HG03095 (cell line): ENCODE results near the gene GSC2.
"Not testable (repeated sequence)": the region's sequence is repeated elsewhere in the genome, so short reads cannot be mapped to it uniquely, and the experiment has no call there.

Experiments
- ATAC-seq: cut with Tn5 transposase; IDR thresholded peaks from one replicate; pipeline ENCODE4 v1.9.1; 2021; ENCODE audit warnings: moderate library complexity; ENCODE audit not compliant: unreplicated experiment

Gene GSC2

DNA sequence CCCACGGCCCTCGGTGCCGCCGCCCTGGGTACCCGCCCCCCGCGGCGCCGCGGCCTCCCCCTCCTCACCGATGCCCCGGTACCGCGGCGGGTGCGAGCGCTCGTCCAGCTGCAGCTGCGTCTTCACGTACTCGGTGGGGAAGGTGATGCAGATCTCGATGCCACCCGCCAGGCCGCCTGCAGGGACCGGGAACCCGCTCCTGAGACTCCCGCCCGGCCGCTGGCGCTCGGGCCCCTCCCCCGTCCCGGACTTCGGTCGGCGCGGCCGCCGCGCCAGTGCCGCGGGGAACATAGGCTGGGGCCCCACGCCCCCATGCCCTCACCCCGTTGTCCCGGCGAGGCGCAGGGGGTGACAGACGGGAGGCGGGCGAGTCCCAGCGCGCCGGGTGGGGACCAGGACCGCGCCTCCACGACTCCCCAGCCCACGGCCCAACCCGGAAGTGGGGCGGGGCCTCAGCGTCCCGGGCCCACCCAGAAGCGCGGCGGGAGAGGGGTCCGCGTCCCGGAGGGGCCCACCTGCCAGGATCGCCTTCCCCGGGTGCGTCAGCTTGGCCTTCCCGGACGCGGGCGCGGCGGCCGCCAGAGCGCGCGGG is 28.1 kb upstream of the GSC2 start:
- peak; percentile 21 for ATAC-seq

DNA sequence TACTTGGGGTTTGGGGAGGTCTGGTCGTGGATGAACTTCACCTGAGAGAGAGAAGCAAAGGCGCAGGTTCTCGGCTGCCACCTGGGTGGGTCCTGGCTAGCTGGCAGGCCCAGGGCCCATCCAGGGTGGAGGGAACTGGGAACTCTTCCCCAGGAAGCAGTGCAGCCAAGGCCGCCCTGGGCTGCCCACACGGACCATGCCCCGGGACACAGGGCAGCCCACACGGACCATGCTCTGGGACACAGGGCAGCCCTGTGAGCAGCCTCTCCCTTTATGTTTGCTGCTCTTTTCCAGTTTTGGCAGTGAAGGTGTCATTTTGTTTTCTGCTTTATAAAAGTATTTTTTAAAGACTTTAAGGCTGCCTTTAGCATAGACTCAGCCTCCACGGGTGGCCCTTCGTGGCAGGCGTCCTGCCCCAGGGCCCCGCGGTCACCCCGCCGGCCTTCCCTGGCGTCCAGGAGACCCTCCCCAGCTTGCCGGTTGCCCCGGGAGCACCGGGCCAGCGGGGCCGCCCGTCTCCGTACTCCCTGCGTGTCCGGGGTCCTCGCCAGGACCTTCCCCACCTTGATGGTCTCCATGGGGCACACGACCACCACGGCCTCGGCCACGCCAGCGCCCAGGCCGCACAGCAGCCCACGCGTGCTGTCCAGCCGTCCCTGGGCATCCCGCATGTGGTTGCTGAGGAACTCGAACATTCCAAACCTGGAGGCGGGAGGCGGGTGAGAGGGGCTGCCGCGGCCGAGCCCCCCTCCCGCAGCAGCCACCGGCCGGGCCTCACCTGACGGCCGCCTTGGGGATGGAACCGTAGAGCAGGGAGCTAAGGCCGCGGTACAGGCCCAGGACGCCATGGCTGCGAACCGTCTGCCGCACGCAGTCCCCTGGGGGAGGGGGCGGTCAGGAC is 27.3 kb upstream of the GSC2 start:
- ATAC-seq, result no peak

GRCh38 chr22:19176732-19177131 is 26.6 kb upstream of the GSC2 start:
- ATAC-seq, result no peak

GRCh38 chr22:19176175-19176643 is 26.1 kb upstream of the GSC2 start:
- ATAC-seq, result no peak

DNA sequence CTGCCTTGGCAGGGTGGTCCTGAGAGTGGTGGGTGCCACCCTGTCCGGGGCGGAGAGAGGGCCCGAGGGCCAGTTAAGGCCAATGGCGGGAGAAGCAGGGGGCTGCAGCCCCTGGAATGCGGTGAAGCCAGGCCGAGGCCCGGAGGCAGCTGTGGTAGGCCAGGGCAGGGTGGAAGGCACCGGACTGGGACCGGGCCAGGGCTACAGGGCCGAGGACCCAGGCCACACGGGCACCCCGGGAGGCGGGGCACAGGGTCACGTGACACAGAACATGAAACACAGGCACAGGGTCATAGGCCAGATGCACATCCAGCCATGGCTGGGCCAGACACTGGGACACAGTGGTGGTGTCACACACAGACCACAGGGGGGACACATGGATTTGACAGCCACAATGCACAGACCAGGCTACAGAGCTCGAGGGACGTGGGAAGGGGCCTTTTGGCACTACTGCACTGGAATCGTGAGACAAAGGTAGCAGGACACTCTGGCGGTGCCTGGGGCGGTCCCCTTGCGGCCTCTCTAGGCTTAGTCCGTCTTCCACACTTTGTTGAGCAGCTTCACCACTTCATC is 25.6 kb upstream of the GSC2 start:
- no peak for ATAC-seq

DNA sequence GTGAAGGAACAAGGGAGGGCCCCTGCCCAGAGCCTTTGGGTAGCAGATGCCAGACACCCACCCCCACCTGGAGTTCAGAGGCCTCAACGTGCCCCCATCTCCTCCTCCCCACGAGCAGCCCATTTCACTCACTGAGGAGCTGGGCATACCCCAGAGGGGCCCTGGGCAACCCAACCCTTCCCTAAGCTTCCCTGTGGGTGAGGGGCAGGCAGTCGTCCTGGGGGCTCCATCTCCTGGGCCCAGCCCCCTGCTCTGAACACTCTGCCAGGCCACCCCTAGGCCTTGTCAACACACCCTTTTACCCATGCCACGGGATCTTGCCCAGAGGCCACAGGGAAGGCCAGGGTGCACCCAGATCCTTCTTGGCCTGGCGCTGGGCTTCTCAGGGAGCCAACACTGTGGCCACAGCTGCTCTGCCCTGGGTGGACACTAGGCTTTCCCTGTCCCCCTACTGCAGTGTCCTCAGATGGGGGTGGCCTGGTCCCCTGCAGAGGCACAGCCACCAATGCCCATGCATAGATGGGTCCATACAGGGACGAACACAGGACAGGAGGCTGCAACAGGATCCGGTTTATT is 25.0 kb upstream of the GSC2 start:
- no peak for ATAC-seq

DNA sequence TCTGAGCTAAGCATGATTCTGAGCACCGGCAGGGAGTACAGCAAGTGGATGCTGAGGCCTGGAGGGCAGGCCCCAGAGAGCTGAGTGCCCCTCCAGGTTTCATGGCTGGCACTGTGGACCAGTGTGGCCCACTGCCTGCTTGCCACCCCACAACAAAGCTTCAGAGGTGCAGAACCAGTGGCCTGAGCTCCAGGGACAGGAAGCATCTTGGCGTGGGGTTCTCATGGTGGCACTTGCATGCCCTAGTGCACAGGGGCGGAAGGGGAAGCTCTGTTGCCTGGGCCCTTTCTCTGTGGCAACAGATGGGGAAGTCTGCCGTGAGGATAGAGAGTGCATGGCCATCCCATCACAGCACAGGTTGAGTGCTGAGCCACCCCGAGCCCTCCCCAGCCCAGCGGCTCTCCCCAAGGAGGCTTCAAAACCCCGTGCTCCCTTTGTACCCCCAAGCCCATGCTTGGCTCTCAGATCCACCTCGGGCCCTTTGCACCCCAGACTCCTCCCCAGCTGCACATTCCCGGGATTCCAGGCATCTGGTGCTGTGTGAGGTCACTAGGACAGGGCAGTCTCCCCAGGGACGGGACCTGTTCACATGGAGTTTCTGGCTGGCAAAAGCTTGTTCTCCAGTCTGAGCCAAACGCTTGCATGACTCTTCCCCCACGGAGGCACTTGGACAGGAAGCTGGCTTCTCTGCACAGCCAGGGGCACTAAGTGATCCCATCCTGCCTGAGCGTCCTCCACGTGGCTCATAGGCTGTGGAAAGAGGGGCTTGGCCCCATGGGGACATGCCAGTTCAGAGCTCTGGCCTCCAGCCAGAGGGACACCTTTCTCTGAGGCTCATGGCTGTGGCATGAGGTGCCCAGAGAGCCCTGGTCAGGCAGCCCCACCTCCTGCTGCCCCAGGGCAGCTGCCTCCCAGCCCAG is 24.3 kb upstream of the GSC2 start:
- no peak for ATAC-seq

DNA sequence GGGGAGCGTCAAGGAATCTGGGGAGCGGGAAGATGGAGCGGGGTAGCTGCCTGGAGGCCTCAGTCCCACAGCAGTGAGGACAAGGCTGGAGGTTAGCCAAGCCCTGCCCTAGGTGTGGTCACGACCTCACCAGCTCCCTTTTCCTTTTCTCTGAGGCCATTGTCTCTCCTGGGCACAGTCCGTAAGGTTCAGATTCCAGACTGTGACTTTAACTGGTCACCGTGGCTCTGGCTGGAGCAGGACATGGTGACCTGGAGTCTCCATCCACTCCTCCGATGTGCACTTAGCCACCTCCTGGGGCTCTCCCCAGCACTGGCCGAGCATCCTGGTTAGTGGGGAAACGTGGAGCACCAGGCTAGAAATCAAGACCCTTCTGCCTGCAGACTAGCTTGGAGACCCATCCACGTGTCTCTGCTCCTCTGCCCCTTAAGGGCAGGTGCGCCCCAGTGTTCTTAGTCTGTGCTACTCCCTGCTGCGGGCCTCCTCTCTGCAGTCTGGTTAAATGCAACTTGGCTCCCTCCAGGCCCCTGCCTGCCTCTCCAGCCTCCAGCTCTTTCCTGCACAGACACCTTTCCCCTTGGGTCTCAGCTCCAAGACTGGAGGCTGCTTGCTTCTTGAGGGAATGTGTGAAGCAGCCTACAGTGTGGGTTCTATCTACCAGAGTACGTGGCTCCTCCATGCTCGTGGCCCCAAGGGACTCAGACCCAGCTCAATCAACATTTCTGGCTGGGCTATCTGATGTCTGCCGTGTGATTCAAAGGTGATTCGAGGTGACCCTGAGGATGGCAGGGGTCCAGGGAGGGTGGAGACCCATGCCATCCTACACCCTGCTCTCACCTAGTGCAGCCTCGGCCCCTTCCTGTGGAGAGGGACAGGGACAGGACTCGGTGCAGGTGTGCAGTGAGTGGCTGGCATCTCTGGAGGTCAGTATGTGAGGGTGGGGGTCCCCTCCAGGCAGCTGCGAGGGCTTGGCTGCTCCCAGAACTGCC is 23.2 kb upstream of the GSC2 start:
- ATAC-seq, result no peak

DNA sequence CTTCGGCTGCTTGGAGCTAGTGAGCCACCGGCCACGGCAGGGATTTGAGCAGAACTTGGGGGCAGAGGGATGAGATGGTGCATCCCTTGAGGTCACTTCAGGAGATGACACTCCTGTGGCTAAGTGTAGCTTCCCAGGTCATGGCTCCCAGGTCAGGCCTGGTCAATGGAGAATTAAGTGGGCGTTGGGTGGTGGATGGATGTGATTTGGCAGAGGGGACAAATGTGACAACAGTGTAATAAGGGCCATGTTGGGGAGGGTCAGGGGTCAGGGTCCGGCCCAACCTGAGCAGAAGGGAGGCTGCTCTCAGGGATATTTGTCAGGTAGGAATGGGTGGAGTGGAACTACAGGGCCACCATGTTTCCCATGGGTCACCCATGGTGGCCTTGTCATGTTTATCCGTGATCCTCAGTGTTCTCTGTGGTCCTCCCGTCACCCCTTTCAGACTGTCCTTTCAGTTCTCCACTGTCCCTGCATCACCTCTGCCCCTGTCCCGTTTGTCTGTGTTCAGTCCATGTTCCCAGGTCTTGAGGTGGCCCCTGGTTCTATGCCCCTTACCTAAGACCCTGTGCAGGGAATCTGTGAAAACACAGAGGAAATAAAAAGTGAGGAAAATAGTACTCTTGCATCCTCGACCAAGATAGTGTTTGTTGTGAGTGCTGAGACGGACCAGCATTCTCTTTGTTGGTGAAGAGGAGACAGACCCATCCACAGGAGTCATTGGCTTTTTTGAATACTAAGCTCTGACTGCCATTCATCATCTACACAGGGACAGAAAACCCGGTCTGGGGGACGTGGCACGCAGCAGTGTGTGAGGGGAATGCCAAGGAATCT is 22.3 kb upstream of the GSC2 start:
- no peak for ATAC-seq

GRCh38 chr22:19169947-19170318 is 19.8 kb upstream of the GSC2 start:
- ATAC-seq, result no peak

DNA sequence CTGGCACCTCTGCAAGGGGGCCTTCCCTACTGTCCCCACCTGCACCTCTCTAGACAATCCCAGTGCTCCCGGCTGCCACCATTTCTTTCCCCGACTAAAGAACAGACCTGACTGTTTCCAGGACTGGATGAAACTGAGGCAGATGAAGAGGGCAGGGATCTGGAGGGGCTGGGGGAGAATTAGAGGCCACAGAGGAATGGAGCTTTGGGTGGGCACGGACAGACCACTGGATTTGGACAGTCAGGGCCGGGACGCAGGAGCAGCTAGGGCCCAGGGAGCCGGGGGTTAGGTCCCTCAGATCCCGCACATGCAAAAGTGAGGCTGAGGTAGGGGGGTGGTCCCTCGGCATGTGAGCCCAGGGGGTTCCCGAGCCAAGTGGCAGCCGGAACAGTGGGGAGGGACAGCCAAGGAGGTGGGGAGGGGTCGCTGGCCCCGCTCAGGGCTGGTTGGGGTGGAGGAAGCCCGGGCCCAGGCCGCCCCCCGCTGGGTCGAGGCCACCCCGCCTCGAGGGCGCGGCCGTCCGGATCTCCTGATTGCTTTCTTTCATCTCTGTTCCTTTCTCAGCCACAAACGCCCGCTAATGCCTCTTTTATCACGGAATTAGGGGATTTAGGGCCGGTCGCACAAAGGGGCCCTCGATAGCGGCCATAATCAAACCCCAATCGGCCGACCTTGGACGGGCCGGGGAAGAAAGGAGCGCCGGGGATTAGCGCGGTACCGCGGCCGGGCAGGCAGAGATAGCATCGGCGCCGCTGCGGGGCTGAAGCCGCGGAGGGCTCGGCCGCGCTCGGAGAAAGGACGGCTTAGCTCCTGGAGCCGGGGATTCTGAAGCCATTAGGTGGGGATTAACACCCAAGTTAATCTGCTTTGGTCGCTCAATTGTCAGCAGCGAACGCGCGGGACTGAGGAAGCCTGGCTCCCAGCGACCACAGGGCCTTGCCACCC is 19.2 kb upstream of the GSC2 start:
- no peak for ATAC-seq

- ATAC-seq, result no peak
These were observed 18.2 kb upstream of the GSC2 start for GRCh38 chr22:19168088-19168890.

GRCh38 chr22:19167106-19167869 is 17.2 kb upstream of the GSC2 start:
- no peak for ATAC-seq

DNA sequence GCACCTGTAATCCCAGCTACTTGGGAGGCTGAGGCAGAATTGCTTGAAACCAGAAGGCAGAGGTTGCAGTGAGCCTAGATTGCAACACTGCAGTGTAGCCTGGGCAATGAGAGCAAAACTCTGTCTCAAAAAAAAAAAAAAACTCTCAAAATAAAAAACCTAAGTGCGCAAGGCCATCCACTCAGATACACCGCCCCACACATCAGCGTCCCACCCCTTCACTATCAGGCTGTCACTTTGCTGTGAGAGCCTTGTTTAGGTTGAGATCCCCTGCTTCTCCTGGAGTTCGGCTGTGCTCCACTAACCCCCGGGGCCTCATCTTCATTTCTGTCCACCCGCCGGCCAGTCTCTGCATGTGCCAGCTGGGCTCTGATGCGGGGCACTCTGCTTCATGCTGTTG is 16.3 kb upstream of the GSC2 start:
- ATAC-seq, result no peak

GRCh38 chr22:19164425-19164824 is 14.3 kb upstream of the GSC2 start:
- ATAC-seq, result no peak

DNA sequence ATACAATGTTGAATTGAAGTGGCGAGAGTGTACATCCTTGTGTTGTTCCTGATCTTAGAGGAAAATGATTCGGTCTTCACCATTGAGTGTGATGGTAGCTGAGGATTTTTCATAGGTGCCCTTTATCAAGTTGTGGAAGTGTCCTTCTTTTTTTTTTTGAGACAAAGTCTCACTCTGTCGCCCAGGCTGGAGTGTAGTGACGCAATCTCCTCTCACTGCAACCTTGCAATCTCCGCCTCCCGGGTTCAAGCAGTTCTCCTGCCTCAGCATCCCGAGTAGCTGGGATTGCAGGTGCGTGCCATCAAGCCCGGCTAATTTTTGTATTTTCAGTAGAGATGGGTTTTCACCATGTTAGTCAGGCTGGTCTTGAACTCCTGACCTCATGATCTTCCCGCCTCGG is 8.6 kb upstream of the GSC2 start:
- not testable (repeated sequence) for ATAC-seq
